HEK293 (cell line): Measurements from ENCODE around the gene MERTK.

ENCODE experiments used
- ZNF121 ChIP-seq: fragments of 450-650 bp; formaldehyde crosslinking; IDR thresholded peaks from 2 replicates; pipeline ENCODE4 v1.5.1; 2016; ENCODE audit warnings: missing biosample characterization, missing genetic modification characterization
- ZNF146 ChIP-seq: fragments of 450-650 bp; formaldehyde crosslinking; IDR thresholded peaks from 2 replicates; pipeline ENCODE4 v1.5.1; 2016; ENCODE audit warnings: missing biosample characterization, missing genetic modification characterization
- ZNF274 ChIP-seq, 2 experiments: fragments of 200-500 bp in 1 of 2; fragments of 450-650 bp in 1 of 2; sonication (Bioruptor generic) in 1 of 2; formaldehyde crosslinking in 1 of 2; IDR thresholded peaks; 2 replicates each; pipeline versions ENCODE4 v1.5.1 to v1.6.1; 2014 to 2016; ENCODE audit warnings: borderline replicate concordance in 1 of 2, inconsistent platforms in 1 of 2, low read length in 1 of 2, missing biosample characterization in 1 of 2, missing genetic modification characterization in 1 of 2
- ZNF660 ChIP-seq: fragments of 450-650 bp; IDR thresholded peaks from 2 replicates; pipeline ENCODE4 v1.5.1; 2018; ENCODE audit warnings: missing biosample characterization, mild to moderate bottlenecking, missing genetic modification characterization
- TF ChIP-seq, protein P1 (sequence below): fragments of 450-650 bp; formaldehyde crosslinking; IDR thresholded peaks from 2 replicates; pipeline ENCODE4 v1.5.1; 2016; ENCODE audit warnings: missing biosample characterization, missing genetic modification characterization
- TF ChIP-seq, protein P2 (sequence below): fragments of 450-650 bp; formaldehyde crosslinking; IDR thresholded peaks from 2 replicates; pipeline ENCODE4 v1.5.1; 2016; ENCODE audit warnings: missing biosample characterization, missing genetic modification characterization
- TF ChIP-seq, protein P3 (sequence below): fragments of 450-650 bp; formaldehyde crosslinking; IDR thresholded peaks from 2 replicates; pipeline ENCODE4 v1.5.1; 2017; ENCODE audit warnings: missing biosample characterization, missing genetic modification characterization
- TF ChIP-seq, protein P4 (sequence below): fragments of 450-650 bp; formaldehyde crosslinking; IDR thresholded peaks from 2 replicates; pipeline ENCODE4 v1.5.1; 2016; ENCODE audit warnings: missing biosample characterization, missing genetic modification characterization, low read depth
- TF ChIP-seq, protein P5 (sequence below): fragments of 450-650 bp; formaldehyde crosslinking; IDR thresholded peaks from 2 replicates; pipeline ENCODE4 v1.5.1; 2016; ENCODE audit warnings: missing biosample characterization, missing genetic modification characterization

DNA sequence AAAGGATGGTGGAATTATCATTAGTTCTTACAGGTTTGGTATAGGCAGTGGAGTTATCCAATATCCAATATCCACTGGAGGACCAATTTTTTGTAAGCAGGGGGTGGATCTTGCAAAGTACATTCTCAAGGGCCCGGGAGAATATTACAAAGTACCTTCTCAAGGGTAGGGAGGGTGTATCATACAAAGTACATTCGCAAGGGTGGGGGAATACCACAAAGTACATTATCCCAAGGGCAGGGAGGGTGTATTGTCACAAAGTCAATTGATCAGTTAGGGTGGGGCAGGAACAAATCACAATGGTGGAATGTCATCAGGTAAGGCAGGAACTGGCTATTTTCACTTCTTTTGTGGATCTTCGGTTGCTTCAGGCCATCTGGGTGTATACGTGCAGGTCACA is 101.4 kb downstream of the MERTK start:
- TF ChIP-seq ZNF274 (IDR thresholded peaks at IDR 0.05; ENCODE audit: low read length) (no peak), ZNF274 (tag by site-specific recombination; IDR thresholded peaks at IDR 0.05; ENCODE audit: borderline replicate concordance) (no peak), ZNF146 (tag by site-specific recombination) (no peak), ZNF660 (no peak), ZNF121 (tag by site-specific recombination) (no peak)
- TF ChIP-seq, protein P1, sequence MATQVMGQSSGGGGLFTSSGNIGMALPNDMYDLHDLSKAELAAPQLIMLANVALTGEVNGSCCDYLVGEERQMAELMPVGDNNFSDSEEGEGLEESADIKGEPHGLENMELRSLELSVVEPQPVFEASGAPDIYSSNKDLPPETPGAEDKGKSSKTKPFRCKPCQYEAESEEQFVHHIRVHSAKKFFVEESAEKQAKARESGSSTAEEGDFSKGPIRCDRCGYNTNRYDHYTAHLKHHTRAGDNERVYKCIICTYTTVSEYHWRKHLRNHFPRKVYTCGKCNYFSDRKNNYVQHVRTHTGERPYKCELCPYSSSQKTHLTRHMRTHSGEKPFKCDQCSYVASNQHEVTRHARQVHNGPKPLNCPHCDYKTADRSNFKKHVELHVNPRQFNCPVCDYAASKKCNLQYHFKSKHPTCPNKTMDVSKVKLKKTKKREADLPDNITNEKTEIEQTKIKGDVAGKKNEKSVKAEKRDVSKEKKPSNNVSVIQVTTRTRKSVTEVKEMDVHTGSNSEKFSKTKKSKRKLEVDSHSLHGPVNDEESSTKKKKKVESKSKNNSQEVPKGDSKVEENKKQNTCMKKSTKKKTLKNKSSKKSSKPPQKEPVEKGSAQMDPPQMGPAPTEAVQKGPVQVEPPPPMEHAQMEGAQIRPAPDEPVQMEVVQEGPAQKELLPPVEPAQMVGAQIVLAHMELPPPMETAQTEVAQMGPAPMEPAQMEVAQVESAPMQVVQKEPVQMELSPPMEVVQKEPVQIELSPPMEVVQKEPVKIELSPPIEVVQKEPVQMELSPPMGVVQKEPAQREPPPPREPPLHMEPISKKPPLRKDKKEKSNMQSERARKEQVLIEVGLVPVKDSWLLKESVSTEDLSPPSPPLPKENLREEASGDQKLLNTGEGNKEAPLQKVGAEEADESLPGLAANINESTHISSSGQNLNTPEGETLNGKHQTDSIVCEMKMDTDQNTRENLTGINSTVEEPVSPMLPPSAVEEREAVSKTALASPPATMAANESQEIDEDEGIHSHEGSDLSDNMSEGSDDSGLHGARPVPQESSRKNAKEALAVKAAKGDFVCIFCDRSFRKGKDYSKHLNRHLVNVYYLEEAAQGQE = no peak
- TF ChIP-seq, protein P2, sequence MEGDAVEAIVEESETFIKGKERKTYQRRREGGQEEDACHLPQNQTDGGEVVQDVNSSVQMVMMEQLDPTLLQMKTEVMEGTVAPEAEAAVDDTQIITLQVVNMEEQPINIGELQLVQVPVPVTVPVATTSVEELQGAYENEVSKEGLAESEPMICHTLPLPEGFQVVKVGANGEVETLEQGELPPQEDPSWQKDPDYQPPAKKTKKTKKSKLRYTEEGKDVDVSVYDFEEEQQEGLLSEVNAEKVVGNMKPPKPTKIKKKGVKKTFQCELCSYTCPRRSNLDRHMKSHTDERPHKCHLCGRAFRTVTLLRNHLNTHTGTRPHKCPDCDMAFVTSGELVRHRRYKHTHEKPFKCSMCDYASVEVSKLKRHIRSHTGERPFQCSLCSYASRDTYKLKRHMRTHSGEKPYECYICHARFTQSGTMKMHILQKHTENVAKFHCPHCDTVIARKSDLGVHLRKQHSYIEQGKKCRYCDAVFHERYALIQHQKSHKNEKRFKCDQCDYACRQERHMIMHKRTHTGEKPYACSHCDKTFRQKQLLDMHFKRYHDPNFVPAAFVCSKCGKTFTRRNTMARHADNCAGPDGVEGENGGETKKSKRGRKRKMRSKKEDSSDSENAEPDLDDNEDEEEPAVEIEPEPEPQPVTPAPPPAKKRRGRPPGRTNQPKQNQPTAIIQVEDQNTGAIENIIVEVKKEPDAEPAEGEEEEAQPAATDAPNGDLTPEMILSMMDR = no peak
- TF ChIP-seq, protein P3, sequence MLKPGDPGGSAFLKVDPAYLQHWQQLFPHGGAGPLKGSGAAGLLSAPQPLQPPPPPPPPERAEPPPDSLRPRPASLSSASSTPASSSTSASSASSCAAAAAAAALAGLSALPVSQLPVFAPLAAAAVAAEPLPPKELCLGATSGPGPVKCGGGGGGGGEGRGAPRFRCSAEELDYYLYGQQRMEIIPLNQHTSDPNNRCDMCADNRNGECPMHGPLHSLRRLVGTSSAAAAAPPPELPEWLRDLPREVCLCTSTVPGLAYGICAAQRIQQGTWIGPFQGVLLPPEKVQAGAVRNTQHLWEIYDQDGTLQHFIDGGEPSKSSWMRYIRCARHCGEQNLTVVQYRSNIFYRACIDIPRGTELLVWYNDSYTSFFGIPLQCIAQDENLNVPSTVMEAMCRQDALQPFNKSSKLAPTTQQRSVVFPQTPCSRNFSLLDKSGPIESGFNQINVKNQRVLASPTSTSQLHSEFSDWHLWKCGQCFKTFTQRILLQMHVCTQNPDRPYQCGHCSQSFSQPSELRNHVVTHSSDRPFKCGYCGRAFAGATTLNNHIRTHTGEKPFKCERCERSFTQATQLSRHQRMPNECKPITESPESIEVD (tag by site-specific recombination) = no peak
- TF ChIP-seq, protein P4, sequence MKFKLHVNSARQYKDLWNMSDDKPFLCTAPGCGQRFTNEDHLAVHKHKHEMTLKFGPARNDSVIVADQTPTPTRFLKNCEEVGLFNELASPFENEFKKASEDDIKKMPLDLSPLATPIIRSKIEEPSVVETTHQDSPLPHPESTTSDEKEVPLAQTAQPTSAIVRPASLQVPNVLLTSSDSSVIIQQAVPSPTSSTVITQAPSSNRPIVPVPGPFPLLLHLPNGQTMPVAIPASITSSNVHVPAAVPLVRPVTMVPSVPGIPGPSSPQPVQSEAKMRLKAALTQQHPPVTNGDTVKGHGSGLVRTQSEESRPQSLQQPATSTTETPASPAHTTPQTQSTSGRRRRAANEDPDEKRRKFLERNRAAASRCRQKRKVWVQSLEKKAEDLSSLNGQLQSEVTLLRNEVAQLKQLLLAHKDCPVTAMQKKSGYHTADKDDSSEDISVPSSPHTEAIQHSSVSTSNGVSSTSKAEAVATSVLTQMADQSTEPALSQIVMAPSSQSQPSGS (tag by site-specific recombination) = no peak
- TF ChIP-seq, protein P5, sequence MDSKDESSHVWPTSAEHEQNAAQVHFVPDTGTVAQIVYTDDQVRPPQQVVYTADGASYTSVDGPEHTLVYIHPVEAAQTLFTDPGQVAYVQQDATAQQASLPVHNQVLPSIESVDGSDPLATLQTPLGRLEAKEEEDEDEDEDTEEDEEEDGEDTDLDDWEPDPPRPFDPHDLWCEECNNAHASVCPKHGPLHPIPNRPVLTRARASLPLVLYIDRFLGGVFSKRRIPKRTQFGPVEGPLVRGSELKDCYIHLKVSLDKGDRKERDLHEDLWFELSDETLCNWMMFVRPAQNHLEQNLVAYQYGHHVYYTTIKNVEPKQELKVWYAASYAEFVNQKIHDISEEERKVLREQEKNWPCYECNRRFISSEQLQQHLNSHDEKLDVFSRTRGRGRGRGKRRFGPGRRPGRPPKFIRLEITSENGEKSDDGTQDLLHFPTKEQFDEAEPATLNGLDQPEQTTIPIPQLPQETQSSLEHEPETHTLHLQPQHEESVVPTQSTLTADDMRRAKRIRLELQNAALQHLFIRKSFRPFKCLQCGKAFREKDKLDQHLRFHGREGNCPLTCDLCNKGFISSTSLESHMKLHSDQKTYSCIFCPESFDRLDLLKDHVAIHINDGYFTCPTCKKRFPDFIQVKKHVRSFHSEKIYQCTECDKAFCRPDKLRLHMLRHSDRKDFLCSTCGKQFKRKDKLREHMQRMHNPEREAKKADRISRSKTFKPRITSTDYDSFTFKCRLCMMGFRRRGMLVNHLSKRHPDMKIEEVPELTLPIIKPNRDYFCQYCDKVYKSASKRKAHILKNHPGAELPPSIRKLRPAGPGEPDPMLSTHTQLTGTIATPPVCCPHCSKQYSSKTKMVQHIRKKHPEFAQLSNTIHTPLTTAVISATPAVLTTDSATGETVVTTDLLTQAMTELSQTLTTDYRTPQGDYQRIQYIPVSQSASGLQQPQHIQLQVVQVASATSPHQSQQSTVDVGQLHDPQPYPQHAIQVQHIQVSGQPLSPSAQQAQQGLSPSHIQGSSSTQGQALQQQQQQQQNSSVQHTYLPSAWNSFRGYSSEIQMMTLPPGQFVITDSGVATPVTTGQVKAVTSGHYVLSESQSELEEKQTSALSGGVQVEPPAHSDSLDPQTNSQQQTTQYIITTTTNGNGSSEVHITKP (tag by site-specific recombination) = no peak
